Vagina (tissue), 2 donors: ENCODE data around the gene SIPA1L3. TPM values are rescaled to one million over a fixed set of nuclear protein-coding genes. Genes with fewer than 3 reads are reported as not detected.

Experiments
- DNase-seq, 2 donors: peaks; one replicate each; pipeline ENCODE4 v3.0.0-alpha.2; 2017; ENCODE audit errors: extremely low spot score in 2 of 2
- H3K27ac ChIP-seq: fragments of 200-600 bp; sonication (generic); one replicate; pipeline ENCODE4 v1.5.1; 2019
- H3K27me3 ChIP-seq: fragments of 200-600 bp; sonication (generic); one replicate; pipeline ENCODE4 v1.5.1; 2019
- H3K36me3 ChIP-seq, 2 donors: fragments of 200-600 bp; sonication (generic); one replicate each; pipeline ENCODE4 v1.5.1; 2017 to 2019
- H3K4me1 ChIP-seq: fragments of 200-600 bp; sonication (generic); one replicate; pipeline ENCODE4 v1.5.1; 2019
- H3K4me3 ChIP-seq, 2 donors: fragments of 200-600 bp; sonication (generic); 1 replicate in 1 of 2; 2 replicates in 1 of 2; pipeline ENCODE4 v1.5.1; 2016 to 2019
- H3K9me3 ChIP-seq: fragments of 200-600 bp; sonication (generic); one replicate; pipeline ENCODE4 v1.5.1; 2019
- POLR2A ChIP-seq, 2 donors: fragments of 450-650 bp; IDR thresholded peaks; one replicate each; pipeline ENCODE4 v1.6.1; 2017; ENCODE audit warnings: antibody characterized with exemption in 2 of 2, mild to moderate bottlenecking in 2 of 2, moderate library complexity in 2 of 2
- POLR2AphosphoS5 ChIP-seq, 2 donors: sonication (generic); formaldehyde crosslinking; IDR thresholded peaks; one replicate each; pipeline ENCODE4 v1.9.0; 2017; ENCODE audit warnings: antibody characterized with exemption in 2 of 2, mild to moderate bottlenecking in 2 of 2, low read depth in 1 of 2; ENCODE audit not compliant: insufficient read depth in 1 of 2
- intact Hi-C: fragments of 100-400 bp; cut with DNase I; formaldehyde crosslinking; loops from one replicate; pipeline ENCODE4 v1.15.1; 2023
- total RNA-seq: library from RNA; depleted of rRNA; stranded (reverse); fragments of >200 nt; gene quantifications from one replicate; pipeline ENCODE4 v1.2.3, GENCODE V29; 2016
- TF ChIP-seq, protein P1 (sequence below), 3 experiments: fragments of 450-650 bp in 2 of 3; fragments of 200-600 bp in 1 of 3; sonication (generic) in 1 of 3; IDR thresholded peaks; one replicate each; pipeline ENCODE4 v1.5.1; 2017 to 2019; ENCODE audit warnings: antibody characterized with exemption in 3 of 3, mild to moderate bottlenecking in 2 of 3, moderate library complexity in 2 of 3

Gene SIPA1L3
- total RNA-seq, 1 donor from 2014 or later = 13.0 TPM

DNA sequence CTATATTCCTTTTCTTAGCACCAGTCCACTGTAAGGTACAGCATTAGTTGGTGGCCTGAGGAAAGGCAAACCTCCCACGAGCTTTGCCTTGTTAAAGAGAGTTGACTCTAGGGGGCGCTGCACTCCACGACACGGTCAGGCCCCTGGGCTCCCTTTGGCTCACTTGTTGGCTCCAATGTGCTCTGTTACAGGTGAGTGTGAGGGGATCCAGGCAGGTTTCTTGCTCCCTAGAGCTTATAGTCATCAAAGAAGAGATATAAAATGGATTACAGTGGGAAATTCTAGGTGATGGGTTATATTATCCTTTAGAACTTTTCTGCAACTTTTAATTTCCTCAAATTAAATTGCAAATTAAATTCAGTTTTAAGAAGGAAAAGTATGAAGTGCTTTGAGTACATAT, 4.3 kb upstream of the SIPA1L3 start:
- H3K4me3 ChIP-seq = no peak overlapping the region
- no peak for DNase-seq
- no peaks in the 10 kb centered on the region for H3K36me3 ChIP-seq
- no peak overlapping the region for H3K27ac ChIP-seq
- no peak for TF ChIP-seq POLR2AphosphoS5 (IDR thresholded peaks at IDR 0.05; ENCODE audit: insufficient read depth in 1 of 2, low read depth in 1 of 2)
- TF ChIP-seq, protein P1, sequence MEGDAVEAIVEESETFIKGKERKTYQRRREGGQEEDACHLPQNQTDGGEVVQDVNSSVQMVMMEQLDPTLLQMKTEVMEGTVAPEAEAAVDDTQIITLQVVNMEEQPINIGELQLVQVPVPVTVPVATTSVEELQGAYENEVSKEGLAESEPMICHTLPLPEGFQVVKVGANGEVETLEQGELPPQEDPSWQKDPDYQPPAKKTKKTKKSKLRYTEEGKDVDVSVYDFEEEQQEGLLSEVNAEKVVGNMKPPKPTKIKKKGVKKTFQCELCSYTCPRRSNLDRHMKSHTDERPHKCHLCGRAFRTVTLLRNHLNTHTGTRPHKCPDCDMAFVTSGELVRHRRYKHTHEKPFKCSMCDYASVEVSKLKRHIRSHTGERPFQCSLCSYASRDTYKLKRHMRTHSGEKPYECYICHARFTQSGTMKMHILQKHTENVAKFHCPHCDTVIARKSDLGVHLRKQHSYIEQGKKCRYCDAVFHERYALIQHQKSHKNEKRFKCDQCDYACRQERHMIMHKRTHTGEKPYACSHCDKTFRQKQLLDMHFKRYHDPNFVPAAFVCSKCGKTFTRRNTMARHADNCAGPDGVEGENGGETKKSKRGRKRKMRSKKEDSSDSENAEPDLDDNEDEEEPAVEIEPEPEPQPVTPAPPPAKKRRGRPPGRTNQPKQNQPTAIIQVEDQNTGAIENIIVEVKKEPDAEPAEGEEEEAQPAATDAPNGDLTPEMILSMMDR (IDR thresholded peaks at IDR 0.05) = peak; percentile 42 to 52 (median 49)
- no peaks in the 10 kb centered on the region for H3K27me3 ChIP-seq
- intact Hi-C loops = loop anchor here (10.0 kb wide), 1 partner anchor 322 kb away; the partner anchor contains the start of gene DPF1
- H3K9me3 ChIP-seq = no peaks in the 10 kb centered on the region
- H3K4me1 ChIP-seq = peaks cover 2% of the 10 kb centered on the region

DNA sequence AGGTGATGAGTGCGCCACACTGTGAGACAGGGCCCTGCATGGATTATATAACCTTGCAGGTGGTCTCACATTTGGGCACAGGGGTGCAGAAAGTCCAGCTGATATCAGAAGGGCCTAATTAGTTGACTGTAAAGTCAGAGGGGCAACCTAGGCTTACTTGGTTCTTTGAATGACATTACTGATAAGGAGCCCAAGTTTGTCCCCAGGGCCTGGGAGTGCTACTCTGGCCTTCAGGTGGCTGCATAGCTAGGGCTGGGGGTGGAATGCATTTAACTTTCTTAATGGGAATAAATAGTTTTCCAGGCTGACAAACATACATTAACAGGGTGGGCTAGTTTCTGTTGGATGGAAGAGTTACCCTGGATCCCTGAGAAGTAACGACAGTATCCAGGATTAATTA, 3.9 kb upstream of the SIPA1L3 start:
- no peak for DNase-seq
- Histone ChIP-seq H3K9me3 (no peaks in the 10 kb centered on the region), H3K27ac (no peak overlapping the region), H3K36me3 (no peaks in the 10 kb centered on the region), H3K4me3 (no peak overlapping the region), H3K4me1 (peaks cover 7% of the 10 kb centered on the region), H3K27me3 (no peaks in the 10 kb centered on the region)
- TF ChIP-seq, protein P1 (IDR thresholded peaks at IDR 0.05) = no peak
- TF ChIP-seq POLR2AphosphoS5 (IDR thresholded peaks at IDR 0.05; ENCODE audit: insufficient read depth in 1 of 2, low read depth in 1 of 2) (no peak), POLR2A (IDR thresholded peaks at IDR 0.05) (no peak)
- intact Hi-C loops = loop anchor here (10.0 kb wide), 1 partner anchor 322 kb away; the partner anchor contains the start of gene DPF1

DNA sequence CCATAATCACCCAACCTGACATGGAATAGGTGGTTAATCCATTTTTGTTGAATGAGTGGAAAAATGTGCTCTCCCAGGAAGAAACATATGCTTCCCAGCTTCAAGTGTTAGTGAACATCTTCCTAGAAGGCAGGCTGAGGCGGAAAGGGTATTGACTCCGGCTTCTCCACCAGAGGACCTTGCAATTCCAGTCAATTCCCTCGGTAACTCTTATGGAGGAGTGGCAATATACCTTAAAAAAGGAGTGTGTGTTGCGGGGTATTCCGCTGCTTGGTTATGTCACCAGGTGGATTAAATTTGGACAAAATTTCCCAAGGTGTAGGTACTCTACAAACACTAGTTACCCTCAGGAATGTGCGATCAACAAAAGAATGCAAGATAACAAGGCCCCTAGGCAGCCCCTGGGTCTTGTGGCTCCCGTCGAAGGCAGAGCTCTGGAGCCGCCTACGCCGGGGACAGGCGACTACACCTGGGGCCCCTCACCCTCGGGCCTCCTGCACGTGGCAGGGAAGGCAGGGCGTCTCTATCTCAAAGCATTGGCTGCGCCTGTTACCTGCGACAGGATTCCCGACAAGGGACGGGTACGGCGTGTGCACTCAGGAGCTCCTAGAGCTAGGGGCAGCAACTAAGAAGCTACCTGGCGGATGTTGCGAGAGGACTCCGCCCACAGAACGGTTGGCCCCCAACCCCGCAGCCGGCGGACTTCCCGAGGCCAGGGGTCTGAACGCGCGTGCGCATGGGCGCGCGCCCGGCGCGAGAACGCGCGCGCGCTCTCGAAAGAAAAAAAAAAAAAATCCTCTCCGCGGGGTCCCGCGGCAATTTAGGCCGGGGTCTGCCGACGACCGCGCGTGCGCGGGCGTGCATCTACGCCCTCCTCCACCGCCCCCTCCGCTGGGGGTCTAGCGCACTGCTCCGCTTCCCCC, 801 bp upstream of the SIPA1L3 start, which contains the start of gene WDR87:
WDR87 (minus strand) TSS at position 649 of the 923 bp plus-strand sequence. CDS start 8,355 bp downstream, outside the sequence.
- Histone ChIP-seq H3K9me3 (no peaks in the 10 kb centered on the region), H3K4me1 (peaks cover 16% of the 10 kb centered on the region), H3K4me3 (peak within 1 kb of the TSS; percentile 69 to 77), H3K27ac (peak within 1 kb of the TSS; percentile 72), H3K27me3 (no peaks in the 10 kb centered on the region), H3K36me3 (no peaks in the 10 kb centered on the region)
- DNase-seq = no peak
- TF ChIP-seq POLR2A (IDR thresholded peaks at IDR 0.05) (no peak), POLR2AphosphoS5 (IDR thresholded peaks at IDR 0.05; ENCODE audit: insufficient read depth in 1 of 2, low read depth in 1 of 2) (no peak)
- TF ChIP-seq, protein P1 (IDR thresholded peaks at IDR 0.05) = no peak
- intact Hi-C loops = loop anchor here (10.0 kb wide), 1 partner anchor 319 kb away; the partner anchor contains the start of gene DPF1

DNA sequence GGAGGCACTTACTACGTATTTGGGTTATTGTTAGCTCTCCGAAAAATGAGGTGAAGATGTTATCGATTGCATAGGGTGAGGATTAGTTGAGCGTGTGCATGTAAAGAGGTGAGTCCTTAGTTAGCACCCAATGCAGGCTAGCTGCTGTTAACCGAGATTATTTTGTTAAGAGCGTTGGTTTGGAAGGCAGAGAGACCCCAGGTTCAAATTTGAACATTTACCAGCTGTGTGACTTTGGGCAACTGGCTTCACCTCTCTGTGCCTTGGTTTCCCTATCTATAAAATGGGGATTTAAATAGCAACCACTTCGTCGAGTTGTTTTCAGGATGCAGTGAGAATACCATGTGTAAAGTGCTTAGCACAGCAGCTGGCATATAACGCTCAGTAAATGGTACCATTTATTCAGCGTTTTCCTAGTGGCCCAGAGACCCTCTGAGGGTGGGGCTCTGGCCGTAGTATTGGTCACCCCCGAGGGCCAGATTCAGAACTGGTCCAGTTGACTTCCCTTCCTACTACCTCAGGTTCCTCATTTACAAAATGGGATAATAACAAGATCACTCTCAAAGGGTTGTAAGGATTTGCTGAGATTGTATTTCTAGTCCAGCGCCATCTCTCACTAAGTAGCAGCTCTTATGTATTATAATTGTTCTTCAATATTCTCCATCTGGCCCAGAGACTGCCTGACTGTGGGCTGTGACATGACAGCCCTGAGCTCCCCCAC, 887 bp downstream of the SIPA1L3 start:
- peak overlapping the region; percentile 72 for H3K27ac ChIP-seq
- no peak for TF ChIP-seq POLR2AphosphoS5 (IDR thresholded peaks at IDR 0.05; ENCODE audit: insufficient read depth in 1 of 2, low read depth in 1 of 2)
- TF ChIP-seq, protein P1 (IDR thresholded peaks at IDR 0.05) = no peak
- TF ChIP-seq POLR2A (IDR thresholded peaks at IDR 0.05) = no peak
- no peak for DNase-seq
- intact Hi-C loops = loop anchor here (10.0 kb wide), 1 partner anchor 317 kb away; the partner anchor contains the start of gene DPF1
- H3K9me3 ChIP-seq = no peaks in the 10 kb centered on the region
- no peaks in the 10 kb centered on the region for H3K27me3 ChIP-seq
- no peaks in the 10 kb centered on the region for H3K36me3 ChIP-seq
- H3K4me1 ChIP-seq = peaks cover 16% of the 10 kb centered on the region
- H3K4me3 ChIP-seq = peak overlapping the region; percentile 69 to 77
